ENCODE data around the gene FHIT. TPM values are rescaled to one million over a fixed set of nuclear protein-coding genes. Genes with fewer than 3 reads are reported as not detected.

Gene FHIT
- polyA plus RNA-seq, 3 donors = 3.1 to 3.9 (median 3.3) TPM

GRCh38 chr3:60501314-60501713 lies 749.9 kb downstream of the FHIT start:
- no peak overlapping the region for H3K27ac ChIP-seq (ENCODE audit: low read depth, low read length)
- 84 to 97% (median 91%) methylated on average over 6 of the region's 6 CpGs for WGBS, 3 donors

GRCh38 chr3:60497902-60498301 lies 753.4 kb downstream of the FHIT start:
- no peak overlapping the region for H3K27ac ChIP-seq (ENCODE audit: low read depth, low read length)
- 64 to 75% (median 75%) methylated on average over 1 of the region's 1 CpG for WGBS, 3 donors

- 79 to 87% (median 85%) methylated on average over 2 of the region's 2 CpGs for WGBS, 3 donors
Observed at GRCh38 chr3:60490992-60491391, 760.3 kb downstream of the FHIT start.

GRCh38 chr3:60475096-60475495 lies 776.2 kb downstream of the FHIT start:
- WGBS, 3 donors = 55 to 82% (median 74%) methylated on average over 2 of the region's 2 CpGs
- no peak overlapping the region for H3K27ac ChIP-seq (ENCODE audit: low read depth, low read length)

More at GRCh38 chr3:60490992-60491391, 760.3 kb downstream of the FHIT start:
- H3K27ac ChIP-seq (ENCODE audit: low read depth, low read length) = no peak overlapping the region

- H3K27ac ChIP-seq (ENCODE audit: low read depth, low read length) = no peak overlapping the region
- 84 to 100% (median 95%) methylated on average over 1 of the region's 1 CpG for WGBS, 3 donors
Observed at GRCh38 chr3:60469481-60469880, 781.8 kb downstream of the FHIT start.

GRCh38 chr3:60463685-60464084 lies 787.6 kb downstream of the FHIT start:
- WGBS, 3 donors = 21 to 62% (median 61%) methylated on average over 1 of the region's 1 CpG
- no peak overlapping the region for H3K27ac ChIP-seq (ENCODE audit: low read depth, low read length)

DNA sequence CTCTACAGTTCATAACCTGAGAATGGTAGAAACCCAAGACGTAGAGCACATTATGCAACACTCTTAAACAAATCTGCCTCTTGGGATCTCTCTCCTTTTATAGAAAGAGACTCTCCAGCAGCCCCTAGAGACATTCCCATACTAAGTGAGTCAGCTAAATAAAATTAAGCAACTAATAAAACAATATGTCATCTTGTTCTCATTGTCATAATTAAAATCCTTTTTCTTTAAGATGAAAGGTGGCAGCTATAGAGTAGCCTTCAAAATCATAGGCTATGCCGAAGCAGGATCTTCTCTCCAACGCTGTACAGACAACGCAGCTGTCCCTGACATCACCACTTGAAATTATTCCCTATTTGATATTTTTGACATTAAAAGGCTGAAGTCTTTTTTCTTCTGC lies 790.0 kb downstream of the FHIT start:
- H3K27ac ChIP-seq (ENCODE audit: low read depth, low read length) = no peak overlapping the region
- 52 to 78% (median 66%) methylated on average over 4 of the region's 4 CpGs for WGBS, 3 donors

GRCh38 chr3:60456180-60456579 lies 795.1 kb downstream of the FHIT start:
- no peak overlapping the region for H3K27ac ChIP-seq (ENCODE audit: low read depth, low read length)
- WGBS, 3 donors = 50 to 69% (median 54%) methylated on average over 2 of the region's 2 CpGs

DNA sequence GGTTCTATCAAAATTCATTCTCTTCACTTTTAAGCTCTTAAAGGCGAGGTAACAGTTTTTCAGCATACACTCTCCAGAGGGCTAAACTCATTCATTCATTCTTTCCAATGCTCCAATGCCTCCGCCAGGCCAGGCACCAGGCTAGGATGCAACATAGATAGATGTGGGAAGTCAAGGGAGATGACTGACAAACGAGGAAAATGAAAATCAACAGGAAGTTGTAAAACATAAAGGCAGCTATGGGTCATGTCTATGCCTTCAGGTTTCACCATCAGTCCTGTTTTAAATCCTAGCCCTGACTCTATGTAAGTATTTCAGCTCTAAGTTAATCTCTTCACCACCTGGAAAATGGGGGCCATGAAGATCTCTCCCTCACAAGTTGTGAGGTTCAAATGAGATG lies 797.9 kb downstream of the FHIT start:
- 69 to 80% (median 69%) methylated on average over 3 of the region's 3 CpGs for WGBS, 3 donors
- no peak overlapping the region for H3K27ac ChIP-seq (ENCODE audit: low read depth, low read length)

GRCh38 chr3:60448696-60449095 lies 802.6 kb downstream of the FHIT start:
- WGBS, 3 donors = 58 to 81% (median 66%) methylated on average over 3 of the region's 3 CpGs
- no peak overlapping the region for H3K27ac ChIP-seq (ENCODE audit: low read depth, low read length)

- H3K27ac ChIP-seq (ENCODE audit: low read depth, low read length) = no peak overlapping the region
- 70 to 78% (median 75%) methylated on average over 3 of the region's 3 CpGs for WGBS, 3 donors
Observed at GRCh38 chr3:60445446-60445845, 805.8 kb downstream of the FHIT start.

- 68 to 69% (median 68%) methylated on average over 5 of the region's 5 CpGs for WGBS, 3 donors
Observed at GRCh38 chr3:60444898-60445437, 806.3 kb downstream of the FHIT start.

DNA sequence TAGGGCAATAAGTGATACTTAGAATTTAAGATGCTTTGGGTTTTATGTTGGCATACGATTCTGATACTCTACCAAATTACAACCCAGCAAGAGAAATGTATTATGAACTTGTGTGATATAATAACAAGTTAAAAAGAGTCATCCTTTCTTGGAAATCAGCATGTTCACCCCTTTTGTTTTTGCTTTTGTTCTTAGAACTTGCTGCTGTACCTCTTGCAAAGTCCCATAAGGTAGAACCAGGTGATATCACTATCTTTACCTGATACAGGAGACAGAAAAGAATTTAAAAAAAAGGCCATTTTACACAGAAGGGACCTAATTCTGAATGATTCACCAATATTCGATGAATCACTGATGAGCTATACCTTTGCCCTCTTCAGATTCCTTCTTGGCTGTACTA lies 810.4 kb downstream of the FHIT start:
- H3K27ac ChIP-seq (ENCODE audit: low read depth, low read length) = no peak overlapping the region
- 90 to 94% (median 94%) methylated on average over 2 of the region's 2 CpGs for WGBS, 3 donors

More at GRCh38 chr3:60444898-60445437, 806.3 kb downstream of the FHIT start:
- H3K27ac ChIP-seq (ENCODE audit: low read depth, low read length) = no peak overlapping the region

DNA sequence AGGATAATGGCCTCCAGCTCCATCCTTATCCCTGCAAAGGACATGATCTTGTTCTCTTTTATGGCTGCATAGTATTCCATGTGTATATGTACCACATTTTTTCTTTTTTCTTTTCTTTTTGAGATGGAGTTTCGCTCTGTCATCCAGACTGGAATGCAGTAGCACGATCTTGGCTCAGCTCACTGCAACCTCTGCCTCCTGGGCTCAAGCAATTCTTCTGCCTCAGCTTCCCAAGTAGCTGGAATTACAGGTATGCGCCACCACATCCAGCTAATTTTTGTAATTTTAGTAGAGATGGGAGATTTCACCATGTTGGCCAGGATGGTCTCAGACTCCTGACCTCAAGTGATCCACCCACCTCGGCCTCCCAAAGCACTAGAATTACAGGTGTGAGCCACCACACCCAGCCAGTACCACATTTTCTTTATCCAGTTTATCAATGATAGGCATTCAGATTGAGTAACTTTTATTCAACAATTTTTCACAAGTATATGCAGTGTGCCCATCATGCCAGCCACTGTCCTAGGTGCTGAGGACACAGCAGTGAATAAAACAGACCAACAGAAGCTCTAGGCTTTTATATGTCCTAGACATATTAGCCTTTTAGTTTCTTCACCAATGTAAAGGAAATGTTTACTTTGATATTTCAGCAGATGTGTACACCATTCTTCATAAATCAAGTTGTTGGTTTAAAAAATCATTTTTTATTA lies 815.2 kb downstream of the FHIT start:
- WGBS, 3 donors = 96 to 98% (median 98%) methylated on average over 4 of the region's 4 CpGs
- H3K27ac ChIP-seq (ENCODE audit: low read depth, low read length) = no peak overlapping the region

DNA sequence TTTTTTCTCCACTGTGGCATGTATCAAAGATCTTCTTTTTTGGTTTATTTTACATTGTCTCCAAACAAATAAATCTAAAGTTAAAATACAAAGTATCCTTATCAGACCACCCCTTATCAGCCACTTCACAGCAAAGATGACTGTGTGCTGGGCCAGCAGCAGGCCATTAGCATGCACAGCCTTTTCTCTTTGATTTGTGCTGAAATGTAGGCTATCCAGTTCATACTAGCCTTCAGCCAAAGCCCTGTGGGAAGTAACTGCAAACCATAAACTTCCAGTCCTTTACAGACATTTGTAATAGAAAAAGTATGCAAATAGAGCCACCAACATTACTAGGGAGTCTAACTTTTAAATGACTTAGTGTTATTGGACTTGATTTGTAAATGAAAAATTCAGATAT lies 816.3 kb downstream of the FHIT start:
- H3K27ac ChIP-seq (ENCODE audit: low read depth, low read length) = no peak overlapping the region

DNA sequence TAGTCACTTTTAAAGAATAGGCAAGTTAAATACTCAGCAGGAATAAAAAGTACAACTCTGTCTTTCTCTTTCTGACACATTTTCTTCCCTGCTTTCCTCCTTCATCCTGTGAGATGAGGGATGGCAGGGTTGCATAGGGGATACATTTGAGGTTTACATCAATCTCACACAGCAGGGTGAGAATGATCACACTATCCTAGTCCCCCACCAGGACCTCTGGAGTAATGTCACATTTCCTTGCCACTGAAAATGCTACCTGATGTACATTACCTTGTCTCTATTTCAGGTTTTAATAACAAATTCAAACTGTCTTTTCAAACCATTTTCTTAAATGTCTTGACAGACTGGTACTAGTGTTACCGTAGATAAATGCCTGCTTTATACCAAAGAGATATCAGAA lies 816.9 kb downstream of the FHIT start:
- WGBS, 3 donors = 0 to 49% (median 26%) methylated on average over 1 of the region's 1 CpG
- H3K27ac ChIP-seq (ENCODE audit: low read depth, low read length) = no peak overlapping the region

DNA sequence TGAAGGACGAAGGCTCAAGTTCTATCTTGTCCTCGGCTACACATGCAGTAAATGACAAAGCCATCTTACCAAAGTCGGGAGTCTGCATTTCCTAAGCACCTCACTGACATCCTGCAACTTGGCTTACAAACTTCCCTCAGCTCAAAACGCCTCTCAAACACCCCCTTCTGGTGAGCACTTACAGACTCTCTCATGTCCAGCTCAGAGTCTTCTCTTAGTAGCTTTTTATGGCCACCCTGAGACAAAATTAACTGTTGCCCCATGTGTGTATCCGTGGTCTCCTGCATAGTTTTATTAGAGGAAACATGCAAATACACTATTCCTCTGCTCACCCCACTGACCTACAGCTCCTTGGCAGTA lies 819.7 kb downstream of the FHIT start:
- 40 to 61% (median 47%) methylated on average over 5 of the region's 5 CpGs for WGBS, 3 donors
- H3K27ac ChIP-seq (ENCODE audit: low read depth, low read length) = no peak overlapping the region

DNA sequence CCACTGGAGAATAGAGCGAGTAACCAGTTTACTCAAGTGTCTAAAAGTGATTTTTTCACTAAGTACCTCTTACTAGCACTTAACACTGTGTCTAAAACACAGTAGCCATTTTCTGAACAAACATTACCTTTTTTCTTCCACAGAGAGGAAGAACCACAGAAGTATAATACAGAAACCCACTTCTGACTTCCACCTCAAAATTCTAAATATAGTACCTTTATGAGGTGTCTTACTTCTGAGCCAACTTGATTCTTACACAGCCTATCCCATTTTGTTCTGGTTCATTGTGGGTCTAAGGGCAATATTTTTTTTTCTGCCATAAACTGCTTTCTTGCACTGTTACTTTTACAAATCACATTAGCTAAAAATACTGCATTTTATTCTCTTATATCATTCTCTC lies 821.0 kb downstream of the FHIT start:
- no peak overlapping the region for H3K27ac ChIP-seq (ENCODE audit: low read depth, low read length)
- WGBS, 3 donors = 92 to 93% (median 92%) methylated on average over 1 of the region's 1 CpG

DNA sequence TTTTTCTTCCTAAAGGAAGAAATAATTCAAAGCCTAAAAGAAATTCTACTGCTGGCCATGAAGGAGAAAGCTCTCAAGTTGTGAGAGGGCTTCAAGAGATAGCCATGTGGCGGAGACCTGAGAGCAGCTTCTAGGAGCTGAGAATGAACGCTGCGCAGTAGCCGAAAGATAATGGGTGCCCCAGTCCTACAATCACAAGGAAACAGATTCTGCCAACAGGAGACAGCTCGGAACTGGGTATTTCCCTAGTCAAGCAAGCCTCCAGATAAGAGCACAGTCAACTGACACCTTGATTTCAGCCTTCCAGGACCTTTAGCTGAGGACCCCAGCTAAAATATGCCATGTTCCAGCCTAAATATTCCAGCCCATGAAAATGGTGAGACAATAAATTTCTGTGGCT lies 824.1 kb downstream of the FHIT start:
- no peak overlapping the region for H3K27ac ChIP-seq (ENCODE audit: low read depth, low read length)
- 93 to 97% (median 94%) methylated on average over 5 of the region's 5 CpGs for WGBS, 3 donors

GRCh38 chr3:60424942-60425341 lies 826.3 kb downstream of the FHIT start:
- no peak overlapping the region for H3K27ac ChIP-seq (ENCODE audit: low read depth, low read length)
- 87 to 95% (median 90%) methylated on average over 2 of the region's 2 CpGs for WGBS, 3 donors
